ENCODE measurements around the gene TIMM8A.

- no peak for TF ChIP-seq CTCF (IDR thresholded peaks at IDR 0.05; ENCODE audit: low read depth, low read length, missing input control)
- no peak for TF ChIP-seq RAD21 (IDR thresholded peaks at IDR 0.05)
- no peak for TF ChIP-seq REST (IDR thresholded peaks at IDR 0.05)
- no peak for TF ChIP-seq ATF3 (IDR thresholded peaks at IDR 0.05)
- no peak for TF ChIP-seq TAF1 (conservative IDR thresholded peaks at IDR 0.05)
- no peak for TF ChIP-seq MAX (IDR thresholded peaks at IDR 0.05)
- no peak for TF ChIP-seq HNF4G (IDR thresholded peaks at IDR 0.05)
- no peak for TF ChIP-seq SP1 (IDR thresholded peaks at IDR 0.05)
- TF ChIP-seq GABPA (IDR thresholded peaks at IDR 0.05 in 1 of 2, conservative IDR thresholded peaks at IDR 0.05 in 1 of 2): no peak
- TF ChIP-seq NR2F2 (IDR thresholded peaks at IDR 0.05): no peak
- TF ChIP-seq YY1 (IDR thresholded peaks at IDR 0.05): no peak
Measured at GRCh38 chrX:101337776-101338271, 10.7 kb downstream of the TIMM8A start.

Data from liver (tissue), 3 donors.